ENCODE results near the gene CFTR.

CFTR gene

DNA sequence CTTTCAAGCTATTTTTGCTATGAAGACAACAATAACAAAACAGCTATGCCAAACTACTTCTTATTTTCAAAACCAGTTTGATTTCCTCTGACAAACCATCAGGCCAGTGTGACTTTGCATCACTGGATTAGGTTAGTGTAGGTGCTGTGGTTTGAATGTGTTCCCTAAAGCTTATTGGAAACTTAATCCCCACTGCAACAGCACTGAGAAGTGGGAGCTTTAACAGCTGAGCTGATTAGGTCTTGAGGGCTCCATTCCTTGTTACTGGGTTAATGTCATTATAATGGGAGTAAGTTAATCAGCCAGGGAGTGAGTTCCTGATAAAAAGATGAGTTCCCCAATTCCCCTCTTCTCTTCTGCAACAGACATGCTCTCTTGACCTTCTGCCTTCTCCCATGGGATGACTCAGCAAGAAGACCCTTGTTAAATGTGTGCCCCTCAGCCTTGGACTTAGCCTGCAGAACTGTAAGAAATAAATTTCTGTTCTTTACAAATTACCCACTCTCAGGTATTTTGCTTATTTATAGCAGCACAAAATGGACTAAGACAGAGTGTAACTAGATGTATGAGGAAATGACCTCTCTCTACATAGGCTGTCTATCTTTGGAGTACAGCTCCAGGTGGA, 206.6 kb downstream of the CFTR start:
- H2AFZ ChIP-seq (ENCODE audit: low read length) = no peak overlapping the region
- no peaks in the 10 kb centered on the region for H3K9me3 ChIP-seq (ENCODE audit: low read length)

GRCh38 chr7:117688126-117688525, 208.3 kb downstream of the CFTR start:
- no peaks in the 10 kb centered on the region for H3K9me3 ChIP-seq (ENCODE audit: low read length)
- H4K20me1 ChIP-seq (ENCODE audit: insufficient read depth, low read length) = no peaks in the 10 kb centered on the region
- H3K9ac ChIP-seq (ENCODE audit: low read length) = no peak overlapping the region
- H2AFZ ChIP-seq (ENCODE audit: low read length) = no peak overlapping the region
- no peak overlapping the region for H3K4me3 ChIP-seq (ENCODE audit: low read depth, low read length, poor library complexity, severe bottlenecking)
- TF ChIP-seq EZH2 (IDR thresholded peaks at IDR 0.05; ENCODE audit: borderline replicate concordance, low read length) = no peak
- no peak for TF ChIP-seq CTCF (IDR thresholded peaks at IDR 0.05; ENCODE audit: low read length)
- H3K27me3 ChIP-seq (ENCODE audit: insufficient read depth, low read length) = no peaks in the 10 kb centered on the region
- H3K27ac ChIP-seq (ENCODE audit: low read depth, low read length, poor library complexity, severe bottlenecking) = no peak overlapping the region
- no peaks in the 10 kb centered on the region for H3K79me2 ChIP-seq (ENCODE audit: insufficient read depth, low read length)
- no peaks in the 10 kb centered on the region for H3K36me3 ChIP-seq (ENCODE audit: insufficient read depth, low read length)
- H3K4me2 ChIP-seq (ENCODE audit: low read length) = no peak overlapping the region
- no peaks in the 10 kb centered on the region for H3F3A ChIP-seq (ENCODE audit: insufficient read depth, low read length)
- H3K4me1 ChIP-seq (ENCODE audit: insufficient read depth, low read length, severe bottlenecking) = no peaks in the 10 kb centered on the region
- no peaks in the 10 kb centered on the region for H3K9me2 ChIP-seq (ENCODE audit: low read depth, low read length)

More for the DNA sequence above, 206.6 kb downstream of the CFTR start:
- no peaks in the 10 kb centered on the region for H3K36me3 ChIP-seq (ENCODE audit: insufficient read depth, low read length)
- no peak overlapping the region for H3K4me3 ChIP-seq (ENCODE audit: low read depth, low read length, poor library complexity, severe bottlenecking)
- H3K4me2 ChIP-seq (ENCODE audit: low read length) = no peak overlapping the region
- H3K4me1 ChIP-seq (ENCODE audit: insufficient read depth, low read length, severe bottlenecking) = no peaks in the 10 kb centered on the region
- no peaks in the 10 kb centered on the region for H3K79me2 ChIP-seq (ENCODE audit: insufficient read depth, low read length)
- no peaks in the 10 kb centered on the region for H4K20me1 ChIP-seq (ENCODE audit: insufficient read depth, low read length)
- TF ChIP-seq EZH2 (IDR thresholded peaks at IDR 0.05; ENCODE audit: borderline replicate concordance, low read length) (no peak), CTCF (IDR thresholded peaks at IDR 0.05; ENCODE audit: low read length) (no peak)
- no peaks in the 10 kb centered on the region for H3K27me3 ChIP-seq (ENCODE audit: insufficient read depth, low read length)
- no peaks in the 10 kb centered on the region for H3K9me2 ChIP-seq (ENCODE audit: low read depth, low read length)
- H3F3A ChIP-seq (ENCODE audit: insufficient read depth, low read length) = no peaks in the 10 kb centered on the region
- H3K27ac ChIP-seq (ENCODE audit: low read depth, low read length, poor library complexity, severe bottlenecking) = no peak overlapping the region
- H3K9ac ChIP-seq (ENCODE audit: low read length) = no peak overlapping the region

DNA sequence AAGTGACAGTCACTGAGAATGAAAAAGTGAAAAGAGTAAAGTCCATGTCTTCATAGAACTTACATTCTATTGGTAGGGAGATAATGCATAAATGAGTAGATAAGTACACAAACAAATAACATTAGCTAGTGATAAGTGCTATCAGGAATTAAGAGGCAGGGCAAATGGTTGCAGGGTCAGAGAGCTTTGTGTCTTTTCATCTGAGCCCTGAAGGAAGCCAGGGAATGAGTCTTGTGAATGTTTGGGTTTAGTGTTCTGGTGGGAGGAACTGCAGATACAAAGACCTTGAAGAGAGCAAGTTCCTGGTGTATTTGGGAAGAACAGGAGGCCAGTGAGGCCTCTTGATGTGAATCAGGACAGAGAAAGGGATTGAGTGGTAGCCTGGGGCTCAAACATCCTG, 209.6 kb downstream of the CFTR start:
- H3K4me1 ChIP-seq (ENCODE audit: insufficient read depth, low read length, severe bottlenecking) = no peaks in the 10 kb centered on the region
- H3K4me3 ChIP-seq (ENCODE audit: low read depth, low read length, poor library complexity, severe bottlenecking) = no peak overlapping the region
- H3K9me3 ChIP-seq (ENCODE audit: low read length) = no peaks in the 10 kb centered on the region
- no peak overlapping the region for H2AFZ ChIP-seq (ENCODE audit: low read length)
- H3F3A ChIP-seq (ENCODE audit: insufficient read depth, low read length) = no peaks in the 10 kb centered on the region
- no peaks in the 10 kb centered on the region for H3K79me2 ChIP-seq (ENCODE audit: insufficient read depth, low read length)
- TF ChIP-seq EZH2 (IDR thresholded peaks at IDR 0.05; ENCODE audit: borderline replicate concordance, low read length) (no peak), CTCF (IDR thresholded peaks at IDR 0.05; ENCODE audit: low read length) (no peak)
- no peaks in the 10 kb centered on the region for H3K36me3 ChIP-seq (ENCODE audit: insufficient read depth, low read length)
- H3K9ac ChIP-seq (ENCODE audit: low read length) = no peak overlapping the region
- H3K27me3 ChIP-seq (ENCODE audit: insufficient read depth, low read length) = no peaks in the 10 kb centered on the region
- H3K27ac ChIP-seq (ENCODE audit: low read depth, low read length, poor library complexity, severe bottlenecking) = no peak overlapping the region
- H3K9me2 ChIP-seq (ENCODE audit: low read depth, low read length) = no peaks in the 10 kb centered on the region
- no peaks in the 10 kb centered on the region for H4K20me1 ChIP-seq (ENCODE audit: insufficient read depth, low read length)
- no peak overlapping the region for H3K4me2 ChIP-seq (ENCODE audit: low read length)

Data from OCI-LY1 (cell line).